CD4-positive, alpha-beta T cell treated with Interferon gamma for 1 hour (primary cell): ENCODE data around the gene SH2D3C.
A peak's percentile ranks its signal among the peaks of the same experiment; 100 is the strongest.
"Not testable (repeated sequence)": the region's sequence is repeated elsewhere in the genome, so short reads cannot be mapped to it uniquely, and the experiment has no call there.

ENCODE experiments used
- DNase-seq: peaks from one replicate; pipeline ENCODE4 v3.0.0-alpha.2; 2020

Gene SH2D3C

GRCh38 chr9:127762111-127762676 is 16.3 kb downstream of the SH2D3C start:
- no peak for DNase-seq

DNA sequence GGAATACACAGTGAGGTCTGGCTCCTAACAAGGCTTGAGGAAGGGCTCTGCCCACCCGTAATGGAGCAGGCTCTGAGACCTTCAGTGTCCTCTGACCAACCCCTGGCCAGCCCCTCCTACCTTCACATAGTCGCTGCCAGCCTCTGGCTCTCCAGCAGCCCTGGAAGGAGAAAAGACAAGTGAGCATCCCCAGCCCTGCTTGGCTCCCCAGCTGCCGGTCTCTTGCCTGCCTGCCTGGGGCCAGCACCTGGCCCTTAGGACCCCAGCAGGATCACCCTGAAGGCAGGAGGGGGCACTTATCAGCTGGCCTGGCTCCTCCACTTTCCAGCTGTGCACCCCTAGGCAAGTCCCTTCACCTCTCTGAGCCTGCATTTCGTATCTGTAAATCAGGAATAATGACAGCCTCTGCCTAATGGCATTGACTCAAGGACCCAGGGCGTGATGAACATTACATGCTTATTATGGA is 16.9 kb downstream of the SH2D3C start:
- no peak for DNase-seq

GRCh38 chr9:127761061-127761460 is 17.4 kb downstream of the SH2D3C start:
- DNase-seq, result no peak

DNA sequence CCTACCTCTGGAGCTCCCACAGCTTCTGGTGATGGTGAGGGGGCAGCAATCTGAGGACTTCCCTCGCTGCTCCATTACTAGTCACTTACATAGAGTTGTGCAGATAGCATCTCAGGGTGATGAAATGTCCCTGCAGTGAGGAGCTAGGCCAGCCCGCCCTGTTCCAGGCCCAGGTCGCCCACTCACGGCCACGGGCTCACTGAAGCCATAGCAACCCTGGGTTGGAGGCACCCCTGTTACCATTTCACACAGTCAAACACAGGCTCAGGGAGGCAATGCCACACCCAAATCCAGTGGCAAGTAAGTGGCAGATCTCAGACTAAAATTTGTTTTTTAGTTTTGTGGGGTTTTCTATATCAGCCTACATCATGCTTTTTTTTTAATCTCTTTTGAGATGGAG is 19.6 kb downstream of the SH2D3C start:
- no peak for DNase-seq

GRCh38 chr9:127756776-127757175 is 21.7 kb downstream of the SH2D3C start:
- not testable (repeated sequence) for DNase-seq

DNA sequence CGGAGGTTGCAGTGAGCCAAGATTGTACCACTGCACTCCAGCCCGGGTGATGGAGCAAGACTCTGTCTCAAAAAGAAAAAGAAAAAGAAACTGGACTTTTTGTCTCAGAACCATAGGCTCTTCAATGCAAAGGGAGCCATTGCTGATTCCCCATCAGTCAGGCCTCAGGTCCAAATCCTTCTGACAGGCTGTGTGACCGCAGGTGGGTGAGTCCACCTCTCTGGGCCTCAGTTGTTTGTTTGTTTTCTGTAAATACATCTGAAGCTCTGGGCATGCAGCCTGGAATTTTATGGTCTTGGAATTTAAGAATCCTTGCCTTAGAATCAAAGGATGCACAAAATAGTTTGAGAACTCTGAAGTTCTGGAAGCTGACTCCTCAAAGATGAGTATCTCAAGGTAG is 22.2 kb downstream of the SH2D3C start:
- no peak for DNase-seq

DNA sequence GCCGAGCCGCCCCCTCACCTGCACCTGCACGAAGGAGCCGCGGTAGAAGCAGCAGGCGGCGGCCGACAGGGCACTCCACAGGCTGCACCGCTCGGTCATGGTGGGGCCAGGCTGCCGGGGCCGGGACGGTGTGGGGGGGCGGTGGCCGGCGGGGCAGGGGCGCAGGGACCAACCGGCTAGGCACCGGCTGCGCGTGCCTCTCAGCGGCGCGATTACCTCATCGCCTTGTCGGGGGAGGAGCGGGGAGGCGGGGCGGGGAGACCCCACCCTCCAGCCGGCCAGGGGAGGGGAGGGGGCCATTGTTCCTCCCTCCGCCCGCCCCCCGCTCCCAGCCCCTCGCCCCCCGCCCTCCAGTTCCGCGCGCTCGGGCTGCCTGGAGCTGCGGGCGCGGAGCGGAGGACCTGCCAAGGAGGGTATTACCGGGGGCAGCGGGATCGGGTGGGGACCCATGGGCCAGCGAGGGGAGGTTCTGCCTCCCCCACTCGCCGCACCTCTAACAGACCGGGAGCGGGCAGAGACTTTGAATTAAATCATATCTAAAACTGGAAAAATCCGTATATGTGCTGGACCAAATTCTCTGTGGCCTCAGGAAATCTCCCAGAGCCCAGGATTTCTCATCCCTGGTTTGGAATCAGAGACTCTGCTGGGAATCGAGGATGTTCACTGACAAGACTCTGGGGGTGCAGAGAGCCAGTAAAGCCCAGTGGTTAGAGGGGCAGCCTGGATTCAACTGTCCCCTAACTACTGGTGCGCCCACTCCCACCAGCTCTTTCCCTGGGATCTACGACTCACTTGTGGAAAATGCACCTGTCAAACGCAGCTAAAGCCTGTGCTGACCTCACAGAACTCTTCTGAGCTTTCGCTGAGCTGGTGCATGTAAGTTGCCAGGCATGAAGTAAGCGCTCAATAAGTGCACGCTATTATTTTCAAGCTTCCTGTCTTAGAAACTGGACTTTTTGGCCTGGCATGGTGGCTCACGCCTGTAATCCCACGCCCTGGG is 23.1 kb downstream of the SH2D3C start:
- no peak for DNase-seq

DNA sequence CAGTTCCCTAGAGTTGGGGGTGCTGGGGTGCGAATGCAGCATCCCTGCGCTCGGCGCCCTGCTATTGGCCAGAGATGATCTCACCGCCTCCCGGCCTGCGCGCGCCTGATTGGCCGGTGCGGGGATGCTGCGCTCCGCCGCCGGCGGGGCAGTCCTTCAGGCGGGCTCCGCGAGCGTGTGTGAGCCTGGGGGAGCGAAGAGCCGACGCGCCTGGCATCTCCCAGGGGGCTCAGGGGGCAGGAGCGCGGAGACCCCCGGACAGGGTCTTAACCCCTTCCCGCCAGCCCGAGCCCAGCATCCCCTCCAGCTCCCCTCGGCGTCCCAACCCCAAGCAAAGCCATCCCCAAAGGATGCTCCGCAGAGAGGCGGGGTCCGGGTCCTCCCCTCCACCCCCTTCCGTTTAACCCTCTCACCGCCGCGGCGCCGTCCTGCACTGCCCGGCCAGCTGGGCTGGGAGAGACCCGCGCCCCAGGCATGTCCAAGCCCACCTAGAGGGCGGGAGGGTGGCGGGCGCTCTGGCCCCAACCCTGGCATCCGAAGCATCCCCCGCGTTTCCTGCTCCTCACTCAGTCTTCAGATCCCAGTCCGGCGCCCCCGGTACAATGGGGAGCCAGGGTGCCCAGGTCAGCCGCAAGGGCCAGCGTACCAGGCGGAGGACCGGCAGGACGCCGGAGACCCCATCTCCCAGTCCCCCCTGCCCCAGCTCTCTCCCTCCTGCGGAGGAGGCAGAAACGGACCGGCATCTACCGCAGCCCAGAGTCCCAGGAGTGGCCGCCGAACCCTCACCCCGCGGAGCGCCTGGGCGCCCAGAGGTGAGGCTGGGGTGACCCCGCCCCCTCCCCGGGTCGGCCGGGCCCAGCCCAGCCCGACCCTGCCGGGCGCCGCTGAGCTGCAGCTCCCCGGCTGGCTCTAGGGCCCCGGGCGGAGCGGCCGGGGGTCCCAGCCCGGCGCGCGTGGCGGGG is 24.1 kb downstream of the SH2D3C start:
- no peak for DNase-seq

- no peak for DNase-seq
Measured at GRCh38 chr9:127753622-127754021, 24.8 kb downstream of the SH2D3C start.

DNA sequence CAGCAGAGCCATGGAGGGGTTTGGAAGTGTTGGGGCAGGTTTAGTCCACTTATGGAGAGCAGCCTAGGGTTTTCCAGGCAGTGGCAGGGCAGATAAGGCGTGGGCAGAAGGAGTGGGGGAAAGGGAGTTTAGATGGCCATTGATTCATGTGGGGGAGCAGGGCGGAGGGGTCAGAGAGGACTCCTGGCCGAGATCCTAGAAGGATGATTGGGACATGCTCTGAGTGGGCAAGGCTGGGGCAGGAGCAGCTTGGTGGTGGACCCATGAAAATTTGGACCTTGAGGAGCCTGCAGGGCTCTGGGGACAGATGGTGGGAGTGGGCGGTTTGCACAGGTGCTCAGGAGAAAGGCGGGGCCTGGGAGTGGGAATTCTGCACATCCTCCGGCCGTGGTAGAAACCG is 25.3 kb downstream of the SH2D3C start:
- DNase-seq, result no peak

- no peak for DNase-seq
Measured at GRCh38 chr9:127751269-127752054, 27.0 kb downstream of the SH2D3C start.

- no peak for DNase-seq
Measured at GRCh38 chr9:127749090-127749787, 29.2 kb downstream of the SH2D3C start.

GRCh38 chr9:127746959-127747569 is 31.4 kb downstream of the SH2D3C start:
- DNase-seq, result peak; percentile 37

- no peak for DNase-seq
Measured at GRCh38 chr9:127744398-127745110, 33.9 kb downstream of the SH2D3C start.

DNA sequence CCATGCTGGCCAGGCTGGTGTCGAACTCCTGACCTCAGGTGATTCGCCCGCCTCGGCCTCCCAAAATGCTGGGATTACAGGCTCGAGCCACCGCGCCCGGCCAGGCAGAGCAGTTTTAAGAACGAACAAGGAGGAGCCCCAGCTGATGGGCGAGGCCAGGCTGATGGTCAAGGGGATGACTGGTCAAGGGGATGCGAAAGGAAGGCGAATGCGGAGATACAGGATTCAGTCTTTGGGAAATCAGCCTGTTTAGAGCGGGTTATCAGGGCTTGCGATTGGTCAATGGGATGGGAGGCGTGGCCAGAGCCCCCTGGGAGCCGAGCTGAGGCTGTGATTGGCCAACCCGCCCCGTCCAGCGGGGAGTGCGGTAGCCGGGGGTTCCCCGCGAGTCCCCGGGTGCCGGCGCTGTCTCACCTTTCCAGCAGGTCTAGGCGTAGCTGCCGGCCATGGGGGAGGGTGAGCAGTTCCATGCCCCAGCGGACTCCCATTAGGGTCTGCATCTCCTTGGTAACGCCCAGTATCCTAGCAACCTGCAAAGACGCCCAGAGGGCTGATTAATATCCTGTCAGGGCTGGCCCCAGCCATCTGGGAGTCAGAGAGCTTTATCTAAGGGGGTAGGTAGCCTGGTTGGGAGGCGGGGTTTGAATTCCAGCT is 35.9 kb downstream of the SH2D3C start:
- no peak for DNase-seq

DNA sequence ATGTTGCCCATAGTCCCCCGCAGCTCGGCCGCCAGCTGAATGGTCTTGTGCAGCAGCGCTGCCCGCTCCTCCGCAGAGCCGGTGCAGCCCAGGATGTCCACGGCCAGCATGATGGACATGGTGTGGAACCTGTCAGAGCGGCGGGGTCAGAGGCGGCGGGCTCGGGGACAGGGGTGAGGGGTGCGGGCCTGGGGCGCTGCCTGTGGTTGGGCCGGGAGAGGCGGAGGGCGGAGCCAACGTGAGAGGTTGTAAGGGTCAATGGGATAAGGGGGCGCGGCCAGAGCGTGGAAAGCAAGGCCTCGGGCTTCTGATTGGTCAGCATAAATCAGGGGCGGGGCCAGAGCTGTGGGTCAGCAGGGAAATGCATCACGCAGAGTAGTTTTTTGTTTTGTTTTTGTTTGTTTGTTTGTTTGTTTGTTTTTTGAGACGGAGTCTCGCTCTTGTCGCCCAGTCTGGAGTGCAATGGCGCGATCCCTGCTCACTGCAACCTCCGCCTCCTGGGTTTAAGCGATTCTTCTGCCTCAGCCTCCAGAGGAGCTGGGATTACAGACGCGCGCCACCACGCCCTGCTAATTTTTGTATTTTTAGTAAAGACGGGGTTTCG is 36.5 kb downstream of the SH2D3C start:
- no peak for DNase-seq

- DNase-seq, result no peak
Measured at GRCh38 chr9:127739614-127740330, 38.7 kb downstream of the SH2D3C start.

DNA sequence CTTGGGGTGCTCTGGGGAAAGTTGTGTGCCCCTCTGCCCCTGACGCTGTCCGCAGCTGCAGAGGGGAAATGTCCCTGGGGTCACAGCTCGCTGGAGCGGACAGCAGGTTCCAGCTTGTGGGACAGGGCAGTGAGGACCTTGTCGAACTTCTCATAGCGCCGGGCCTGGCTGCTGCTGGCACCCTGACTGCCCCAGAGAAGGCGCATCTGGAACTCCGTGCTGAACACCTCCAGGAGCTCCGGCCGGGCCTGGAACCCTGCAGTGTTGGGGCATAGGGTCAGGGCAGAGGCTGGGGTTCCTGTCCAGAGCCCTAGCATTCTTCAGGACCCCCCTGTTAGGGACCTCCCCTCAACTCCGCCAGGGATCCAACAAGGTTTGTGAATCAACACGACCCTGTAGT is 39.8 kb downstream of the SH2D3C start:
- DNase-seq, result no peak
